ENCODE results near the gene BTG1.

The BTG1 gene

DNA sequence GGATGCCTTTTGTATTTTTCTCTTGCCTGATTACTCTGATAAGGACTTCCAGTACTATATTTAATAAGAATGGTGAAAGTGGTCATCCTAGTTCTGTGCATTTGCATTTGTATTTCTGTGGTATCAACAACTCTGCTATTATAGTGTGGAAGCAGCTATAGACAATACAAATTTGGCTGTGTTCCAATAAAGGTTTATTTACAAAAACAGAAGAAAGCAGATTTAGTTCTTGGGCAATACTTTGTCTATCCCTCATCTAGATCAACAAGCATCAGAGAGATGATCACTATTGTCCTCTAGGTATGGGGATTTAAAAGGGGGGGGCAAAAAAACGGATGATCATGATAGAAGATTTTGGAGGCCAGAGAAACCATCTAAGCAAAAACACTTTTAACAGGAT, 19.1 kb upstream of the BTG1 start:
- H3K36me3 Mint-ChIP-seq = peaks cover 9% of the 10 kb centered on the region
- peaks cover 6% of the 10 kb centered on the region for H3K4me1 Mint-ChIP-seq
- H3K27ac Mint-ChIP-seq = no peak overlapping the region
- DNase-seq = no peak
- no peak overlapping the region for H3K4me3 Mint-ChIP-seq
- H3K27me3 Mint-ChIP-seq = no peaks in the 10 kb centered on the region
- CTCF ChIA-PET = no interaction called here
- H3K9me3 Mint-ChIP-seq = peaks cover 3% of the 10 kb centered on the region

DNA sequence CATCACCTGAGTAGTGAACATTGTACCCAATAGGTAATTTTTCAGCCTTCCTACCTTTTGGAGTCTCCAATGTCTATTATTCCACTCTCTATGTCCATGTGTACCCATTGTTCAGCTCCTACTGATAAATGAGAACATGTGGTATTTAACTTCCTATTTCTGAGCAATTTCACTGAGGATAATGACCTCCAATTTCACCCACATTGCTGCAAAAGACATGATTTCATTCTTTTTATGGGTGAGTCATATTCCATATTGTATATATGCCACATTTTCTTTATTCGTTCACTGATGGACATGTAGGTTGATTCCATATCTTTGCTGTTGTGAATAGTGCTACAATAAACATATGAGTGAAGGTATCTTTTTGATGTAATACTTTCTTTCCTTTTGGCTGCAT, 16.4 kb upstream of the BTG1 start:
- H3K27ac Mint-ChIP-seq = no peak overlapping the region
- H3K9me3 Mint-ChIP-seq = peaks cover 3% of the 10 kb centered on the region
- DNase-seq = no peak
- CTCF ChIA-PET = no interaction called here
- peaks cover 27% of the 10 kb centered on the region for H3K4me1 Mint-ChIP-seq
- peaks cover 8% of the 10 kb centered on the region for H3K36me3 Mint-ChIP-seq
- H3K27me3 Mint-ChIP-seq = no peaks in the 10 kb centered on the region
- H3K4me3 Mint-ChIP-seq = no peak overlapping the region

DNA sequence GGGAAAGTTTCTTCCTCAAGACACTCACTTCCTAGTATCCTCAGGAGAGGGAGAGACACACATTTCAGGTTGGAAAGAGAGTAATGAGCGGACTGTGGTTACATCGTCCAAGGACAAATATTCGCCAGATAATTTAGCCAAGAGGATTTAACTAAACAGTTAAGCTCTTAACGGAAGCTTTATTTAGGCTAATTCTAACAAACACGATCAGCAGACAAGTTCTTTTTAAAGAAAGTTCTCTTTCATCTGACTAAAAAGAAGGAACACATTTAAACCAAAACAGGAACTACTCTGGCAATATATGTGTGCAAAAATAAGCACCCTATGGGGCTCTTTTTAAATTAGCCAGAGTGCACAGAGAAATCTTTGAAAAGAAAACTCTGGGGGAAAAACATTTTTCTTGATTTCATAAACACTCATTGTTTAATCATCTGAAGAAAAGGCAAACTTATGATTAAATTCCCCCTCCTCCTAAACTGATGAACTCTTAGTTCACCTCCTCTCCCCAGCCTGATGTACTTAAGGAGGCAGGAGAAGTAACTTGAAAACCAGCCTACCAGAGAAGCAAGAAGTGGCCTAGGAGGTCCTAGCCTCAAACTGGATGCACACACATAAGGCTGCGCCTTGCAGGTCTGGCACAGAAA, 13.3 kb upstream of the BTG1 start:
- Mint-ChIP-seq H3K4me1 (peaks cover 34% of the 10 kb centered on the region), H3K4me3 (peak overlapping the region; percentile 29), H3K36me3 (peaks cover 15% of the 10 kb centered on the region), H3K27ac (peak overlapping the region; percentile 79), H3K27me3 (no peaks in the 10 kb centered on the region), H3K9me3 (no peaks in the 10 kb centered on the region)
- CTCF ChIA-PET = no interaction called here
- no peak for DNase-seq

DNA sequence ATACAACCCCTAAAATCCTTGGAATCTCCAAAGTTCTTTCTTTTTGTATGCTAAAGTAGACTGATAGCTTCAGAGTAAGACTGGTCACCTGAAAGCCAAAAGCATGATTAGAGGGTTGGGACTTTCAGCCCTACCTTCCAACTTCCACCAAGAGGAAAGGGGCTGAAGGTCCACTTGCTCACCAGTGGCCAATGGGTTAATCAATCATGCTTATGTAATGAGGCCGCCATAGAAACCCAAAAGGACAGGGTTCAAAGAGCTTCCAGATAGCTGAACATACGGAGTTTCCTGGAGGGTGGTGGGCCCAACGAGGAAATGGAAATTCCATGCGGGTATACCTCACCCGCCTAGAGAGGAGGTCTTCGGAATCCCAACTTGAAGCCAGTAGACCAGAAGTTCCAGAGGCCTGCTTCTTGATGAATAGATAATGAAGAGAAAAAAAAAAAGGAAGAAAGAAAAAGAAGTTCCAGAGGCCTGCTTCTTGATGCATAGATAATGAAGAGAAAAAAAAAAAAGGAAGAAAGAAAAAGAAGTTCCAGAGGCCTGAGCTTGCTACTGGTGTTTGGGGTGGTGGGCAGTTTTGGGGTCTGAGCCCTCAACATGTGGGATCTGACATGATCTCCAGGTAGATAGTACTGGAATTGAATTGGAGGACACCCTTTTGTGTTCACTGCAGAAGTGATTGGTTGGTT, 11.2 kb upstream of the BTG1 start:
- CTCF ChIA-PET = interaction anchor here (1.0 kb wide), 1 partner anchor 11 kb away, joined by 4 read pairs; the partner anchor contains the start of gene BTG1
- peaks cover 34% of the 10 kb centered on the region for H3K4me1 Mint-ChIP-seq

DNA sequence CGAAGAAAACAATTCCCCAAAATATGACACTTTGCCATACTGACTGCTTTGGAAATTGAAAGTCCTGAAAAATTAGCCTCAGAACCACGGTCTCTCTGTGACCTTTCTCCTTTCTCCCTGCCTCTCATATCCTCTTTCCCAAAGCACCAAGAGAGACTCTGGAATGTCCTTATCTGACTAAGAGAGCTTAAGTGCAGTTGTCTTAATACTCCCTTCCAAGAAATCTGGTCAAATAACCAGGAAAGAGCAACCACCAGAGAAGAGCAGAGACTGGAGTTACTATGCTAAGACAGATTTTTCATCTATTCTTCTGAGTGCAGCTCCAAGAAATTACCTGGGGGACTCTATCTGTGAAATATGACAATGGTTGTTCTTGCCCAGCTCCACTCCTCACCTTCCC, 10.5 kb upstream of the BTG1 start:
- Mint-ChIP-seq H3K27ac (no peak overlapping the region), H3K36me3 (peaks cover 23% of the 10 kb centered on the region), H3K27me3 (no peaks in the 10 kb centered on the region), H3K4me1 (peaks cover 34% of the 10 kb centered on the region), H3K4me3 (no peak overlapping the region), H3K9me3 (no peaks in the 10 kb centered on the region)
- DNase-seq = no peak
- CTCF ChIA-PET = interaction anchor here (1.0 kb wide), 1 partner anchor 10 kb away, joined by 4 read pairs; the partner anchor contains the start of gene BTG1

More for the DNA sequence above, 11.2 kb upstream of the BTG1 start:
- Mint-ChIP-seq H3K4me3 (no peak overlapping the region), H3K27ac (no peak overlapping the region), H3K36me3 (peaks cover 17% of the 10 kb centered on the region), H3K9me3 (no peaks in the 10 kb centered on the region), H3K27me3 (no peaks in the 10 kb centered on the region)
- no peak for DNase-seq

DNA sequence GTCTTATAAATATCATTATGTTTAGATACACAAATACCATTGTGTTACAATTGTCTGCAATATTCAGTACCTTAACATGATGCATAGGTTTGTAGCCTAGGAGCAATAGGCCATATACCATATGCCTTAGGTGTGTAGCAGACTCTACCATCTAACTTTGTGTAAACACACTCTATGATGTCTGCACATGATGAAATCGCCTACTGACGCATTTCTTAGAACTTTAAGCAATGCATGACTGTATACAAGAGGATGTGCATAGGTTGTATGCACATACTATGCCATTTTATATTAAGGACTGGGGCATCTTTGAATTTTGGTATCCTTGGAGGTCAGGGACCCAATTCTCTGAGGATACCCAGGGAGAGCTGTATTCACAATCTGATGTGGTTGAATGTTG, 10.1 kb upstream of the BTG1 start:
- Mint-ChIP-seq H3K4me1 (peaks cover 32% of the 10 kb centered on the region), H3K4me3 (no peak overlapping the region), H3K27ac (no peak overlapping the region), H3K27me3 (no peaks in the 10 kb centered on the region), H3K9me3 (no peaks in the 10 kb centered on the region), H3K36me3 (peaks cover 25% of the 10 kb centered on the region)
- DNase-seq = no peak
- CTCF ChIA-PET = interaction anchor here (1.0 kb wide), 1 partner anchor 10 kb away, joined by 4 read pairs; the partner anchor contains the start of gene BTG1

DNA sequence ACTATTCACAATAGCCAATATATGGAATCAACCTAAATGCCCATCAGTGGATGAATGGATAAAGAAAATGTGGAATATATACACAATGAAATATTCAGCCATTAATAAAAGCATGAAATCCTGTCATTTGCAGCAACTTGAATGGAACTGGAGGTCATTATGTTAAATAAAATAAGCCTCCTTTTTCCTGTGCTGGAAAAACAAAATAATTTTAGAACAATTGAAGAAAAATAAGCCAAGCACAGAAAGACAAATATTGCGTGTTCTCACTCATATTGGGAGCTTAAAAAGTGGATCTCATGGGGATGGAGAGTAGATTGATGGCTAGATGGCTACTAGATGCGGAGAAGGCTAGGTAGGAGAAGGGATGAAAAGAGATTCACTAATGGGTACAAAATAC, 6.3 kb upstream of the BTG1 start:
- H3K9me3 Mint-ChIP-seq = no peaks in the 10 kb centered on the region
- CTCF ChIA-PET = no interaction called here
- no peak for DNase-seq
- H3K4me1 Mint-ChIP-seq = peaks cover 28% of the 10 kb centered on the region
- no peak overlapping the region for H3K27ac Mint-ChIP-seq
- H3K36me3 Mint-ChIP-seq = peaks cover 44% of the 10 kb centered on the region
- H3K4me3 Mint-ChIP-seq = no peak overlapping the region
- no peaks in the 10 kb centered on the region for H3K27me3 Mint-ChIP-seq

DNA sequence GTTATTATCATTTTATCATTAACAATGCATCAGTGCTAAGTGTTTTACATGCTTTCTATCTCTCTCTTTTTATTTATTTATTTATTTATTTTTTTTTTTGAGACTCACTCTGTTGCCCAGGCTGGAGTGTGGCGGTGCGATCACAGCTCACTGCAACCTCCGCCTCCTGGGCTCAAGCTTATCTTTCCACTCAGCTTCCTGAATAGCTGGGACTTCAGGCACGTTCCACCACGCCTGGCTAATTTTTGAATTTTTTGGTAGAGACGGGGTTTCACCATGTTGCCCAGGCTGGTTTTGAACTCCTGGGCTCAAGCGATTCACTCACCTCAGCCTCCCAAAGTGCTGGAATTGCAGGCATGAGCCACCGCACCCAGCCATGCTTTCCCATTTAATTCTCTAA, 3.9 kb upstream of the BTG1 start:
- Mint-ChIP-seq H3K27ac (no peak overlapping the region), H3K4me1 (peaks cover 23% of the 10 kb centered on the region), H3K4me3 (no peak overlapping the region), H3K9me3 (no peaks in the 10 kb centered on the region), H3K36me3 (peaks cover 44% of the 10 kb centered on the region), H3K27me3 (peaks cover 8% of the 10 kb centered on the region)
- DNase-seq = no peak
- CTCF ChIA-PET = interaction anchor here (0.8 to 0.9 kb wide), 2 partner anchors 11 to 52 kb away, joined by 3 read pairs; no protein-coding TSS in a partner anchor

DNA sequence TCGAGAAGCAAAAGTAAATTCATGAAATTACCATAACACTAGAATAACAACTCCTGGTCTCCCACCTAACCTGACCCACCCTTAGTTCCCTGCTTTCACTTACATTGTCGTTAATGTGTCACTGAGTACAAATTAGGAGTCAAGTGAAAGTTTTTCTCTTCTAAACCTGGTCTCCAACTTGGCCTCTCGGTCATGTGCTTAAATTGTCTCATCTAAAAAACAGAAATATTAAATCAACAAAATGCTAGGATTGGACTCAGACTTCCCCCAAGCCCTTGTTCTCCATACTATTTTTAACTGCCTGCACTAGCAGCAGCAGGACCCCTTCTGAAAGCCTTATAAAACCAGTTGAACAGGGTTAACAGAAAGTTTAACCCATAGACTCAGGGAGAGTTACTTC, 1.8 kb upstream of the BTG1 start:
- CTCF ChIA-PET = no interaction called here
- DNase-seq = no peak
- Mint-ChIP-seq H3K4me1 (peaks cover 23% of the 10 kb centered on the region), H3K9me3 (no peaks in the 10 kb centered on the region), H3K27me3 (peaks cover 8% of the 10 kb centered on the region), H3K27ac (peak overlapping the region; percentile 100), H3K36me3 (peaks cover 65% of the 10 kb centered on the region), H3K4me3 (peak overlapping the region; percentile 100)

DNA sequence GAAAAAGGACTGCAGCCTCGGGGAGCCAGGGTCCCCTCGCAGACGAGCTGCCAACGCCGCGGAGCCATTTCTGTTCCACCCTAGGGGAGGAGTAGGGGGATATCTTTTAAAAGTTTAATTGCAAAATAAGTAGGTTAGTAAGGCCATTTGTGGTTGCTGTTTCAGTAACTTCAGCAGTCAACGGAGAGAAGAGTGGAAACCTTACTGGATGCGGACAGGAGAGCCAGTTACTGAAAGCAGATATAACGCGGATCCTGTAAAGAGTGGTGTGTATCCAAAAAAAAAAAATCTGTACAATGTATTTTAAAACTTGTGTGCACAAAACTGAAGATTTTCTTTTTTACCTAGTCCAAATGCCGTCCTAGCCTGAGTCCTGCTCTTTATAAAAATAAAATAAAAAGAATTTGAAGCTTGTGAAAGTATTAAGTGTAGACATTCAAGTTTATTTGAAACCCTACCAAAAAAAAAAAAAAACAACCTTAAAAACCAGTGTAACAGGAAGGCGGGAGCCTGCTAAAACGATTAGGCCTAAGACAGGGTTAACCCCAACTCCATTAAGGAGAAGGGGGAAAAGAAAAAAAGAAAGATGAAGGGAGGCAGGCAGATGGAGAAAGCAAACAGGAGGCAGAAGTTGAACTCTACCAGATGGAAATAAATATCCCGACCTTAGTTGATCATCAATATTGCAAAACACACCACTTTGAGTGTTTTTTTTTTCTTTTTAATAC, 1.0 kb upstream of the BTG1 start:
- H3K36me3 Mint-ChIP-seq = peaks cover 68% of the 10 kb centered on the region
- peak overlapping the region; percentile 100 for H3K27ac Mint-ChIP-seq
- CTCF ChIA-PET = interaction anchor here (0.6 to 3.4 kb wide), 8 partner anchors 46 to 423 kb away, joined by 3 to 29 read pairs (median 6); no protein-coding TSS in a partner anchor
- no peak for DNase-seq
- peaks cover 23% of the 10 kb centered on the region for H3K4me1 Mint-ChIP-seq
- H3K27me3 Mint-ChIP-seq = peaks cover 8% of the 10 kb centered on the region
- no peaks in the 10 kb centered on the region for H3K9me3 Mint-ChIP-seq
- peak overlapping the region; percentile 100 for H3K4me3 Mint-ChIP-seq

DNA sequence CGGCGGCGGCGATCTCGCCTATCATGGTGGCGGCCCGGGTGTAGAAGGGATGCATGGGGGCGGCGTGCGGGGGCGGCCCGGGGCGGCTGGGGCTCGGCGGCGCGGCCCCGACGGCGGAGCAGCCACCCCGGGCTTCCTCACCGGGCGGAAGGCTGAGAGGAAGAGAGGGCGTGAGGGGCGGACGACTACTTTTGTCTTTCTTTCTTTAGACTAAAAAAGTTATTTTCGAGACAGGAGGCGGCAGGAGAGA, 240 bp downstream of the BTG1 start:
- no peak for DNase-seq
- Mint-ChIP-seq H3K27me3 (peaks cover 8% of the 10 kb centered on the region), H3K9me3 (no peaks in the 10 kb centered on the region), H3K4me1 (peaks cover 23% of the 10 kb centered on the region), H3K36me3 (peaks cover 73% of the 10 kb centered on the region), H3K27ac (peak overlapping the region; percentile 100), H3K4me3 (peak overlapping the region; percentile 100)
- CTCF ChIA-PET = interaction anchor here (0.6 to 3.4 kb wide), 13 partner anchors 8 to 424 kb away, joined by 3 to 29 read pairs (median 4); no protein-coding TSS in a partner anchor

DNA sequence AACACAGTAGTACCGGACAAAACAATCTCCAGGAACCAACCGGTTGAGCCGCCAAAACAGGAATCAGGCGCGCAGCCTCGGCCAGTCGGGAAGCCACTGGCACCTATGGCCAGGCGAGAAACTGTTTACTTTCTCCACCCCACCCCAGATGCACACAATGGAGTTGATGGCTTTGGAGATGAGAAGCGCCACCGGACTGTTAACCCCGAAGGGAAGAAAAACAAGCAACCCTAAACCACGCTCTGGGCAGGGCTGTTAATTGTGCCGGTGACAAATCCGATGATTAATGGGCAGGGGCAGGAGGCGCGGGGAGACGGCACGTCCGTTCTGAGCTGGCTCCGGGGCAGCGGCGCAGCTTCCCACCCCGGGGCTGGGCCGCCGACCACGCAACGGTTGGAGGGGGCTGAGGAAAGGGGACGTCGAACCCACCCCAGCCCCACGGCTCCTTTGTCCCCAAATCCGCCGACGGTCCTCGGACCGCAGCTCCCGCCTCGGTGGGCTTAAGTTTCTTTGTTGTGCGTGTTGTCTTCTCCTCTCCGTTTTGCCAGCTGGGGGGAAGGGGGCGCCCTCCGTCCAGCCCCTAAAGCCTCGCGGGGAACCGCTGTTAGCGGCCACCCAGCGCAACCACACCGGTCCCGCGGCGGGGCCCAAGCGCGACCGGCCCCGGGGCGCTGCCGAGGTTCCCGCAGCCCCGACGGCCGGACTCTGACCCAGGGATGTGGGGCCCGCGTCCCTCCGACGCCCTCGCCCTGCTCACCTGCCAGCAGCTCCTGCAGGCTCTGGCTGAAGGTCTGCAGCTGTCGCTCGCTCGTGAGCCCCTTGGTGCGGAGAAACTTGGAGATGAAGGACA, 790 bp downstream of the BTG1 start:
- peak overlapping the region; percentile 100 for H3K4me3 Mint-ChIP-seq
- H3K27me3 Mint-ChIP-seq = peaks cover 8% of the 10 kb centered on the region
- peak overlapping the region; percentile 100 for H3K27ac Mint-ChIP-seq
- H3K9me3 Mint-ChIP-seq = no peaks in the 10 kb centered on the region
- H3K4me1 Mint-ChIP-seq = peaks cover 25% of the 10 kb centered on the region
- peaks cover 76% of the 10 kb centered on the region for H3K36me3 Mint-ChIP-seq
- DNase-seq = peak; percentile 61
- CTCF ChIA-PET = interaction anchor here (0.7 to 3.4 kb wide), 24 partner anchors 8 to 763 kb away, joined by 3 to 29 read pairs (median 4); no protein-coding TSS in a partner anchor

DNA sequence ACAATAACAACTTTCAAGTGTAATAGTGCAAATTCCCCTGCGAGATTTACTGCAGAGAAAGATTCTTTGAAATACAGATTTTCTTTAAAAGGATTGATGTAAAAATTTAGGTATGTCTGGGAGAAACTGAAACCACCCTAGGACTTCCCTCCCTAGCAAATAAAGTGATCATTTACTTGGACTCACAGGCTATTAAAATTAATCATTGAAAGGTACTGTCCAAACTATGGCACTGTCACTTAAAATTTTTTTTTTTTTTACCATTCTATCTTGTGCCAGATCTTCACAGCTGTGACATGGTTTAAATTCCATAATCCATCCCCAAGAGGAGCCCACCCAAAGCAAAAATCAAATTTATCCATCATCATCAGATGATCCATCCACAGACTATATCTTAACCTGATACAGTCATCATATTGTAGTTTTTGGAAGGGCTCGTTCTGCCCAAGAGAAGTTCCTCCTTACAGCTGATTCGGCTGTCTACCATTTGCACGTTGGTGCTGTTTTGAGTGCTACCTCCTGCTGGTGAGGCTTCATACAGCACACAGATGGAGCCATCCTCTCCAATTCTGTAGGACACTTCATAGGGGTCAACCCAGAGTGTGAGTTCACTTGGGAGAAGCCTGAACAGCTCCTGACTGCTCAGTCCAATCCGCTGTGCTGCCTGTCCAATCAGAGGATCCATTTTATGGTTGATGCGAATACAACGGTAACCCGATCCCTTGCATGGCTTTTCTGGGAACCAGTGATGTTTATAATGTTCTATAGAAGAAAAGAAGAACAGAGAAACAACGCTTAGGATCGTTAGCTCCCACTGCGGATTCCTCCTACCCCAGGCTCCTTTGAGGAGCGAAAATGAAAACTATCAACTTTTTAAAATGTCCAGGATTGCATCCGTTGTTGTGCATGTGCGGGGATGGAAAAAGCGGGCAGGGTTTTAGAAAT, 1.7 kb downstream of the BTG1 start:
- Mint-ChIP-seq H3K36me3 (peaks cover 75% of the 10 kb centered on the region), H3K9me3 (no peaks in the 10 kb centered on the region), H3K4me3 (peak overlapping the region; percentile 100), H3K27ac (peak overlapping the region; percentile 100), H3K27me3 (peaks cover 8% of the 10 kb centered on the region), H3K4me1 (peaks cover 25% of the 10 kb centered on the region)
- CTCF ChIA-PET = interaction anchor here (0.7 to 3.4 kb wide), 25 partner anchors 7 to 763 kb away, joined by 3 to 29 read pairs (median 4); no protein-coding TSS in a partner anchor
- DNase-seq = peak; percentile 85

Measured in activated naive CD4-positive, alpha-beta T cell treated with anti-CD3 and anti-CD28 coated beads, Interleukin-2, amount 10 ng/mL, durations not matched to agents 7 days and 5 days (primary cell).